Mesothelial cell of epicardium (in vitro differentiated cells): ENCODE data around the gene IL20RA. TPM values are rescaled to one million over a fixed set of nuclear protein-coding genes. Genes with fewer than 3 reads are reported as not detected.
A peak's percentile ranks its signal among the peaks of the same experiment; 100 is the strongest.

Experiments
- DNase-seq, 2 experiments: peaks; one replicate each; pipeline ENCODE4 v3.0.0; 2021; ENCODE audit warnings: low spot score in 2 of 2; ENCODE audit not compliant: unreplicated experiment in 2 of 2
- H3K27ac Mint-ChIP-seq: 2 replicates; pipeline ENCODE4 v1.8.0; 2021; ENCODE audit warnings: mixed read lengths
- H3K27me3 Mint-ChIP-seq: 2 replicates; pipeline ENCODE4 v1.8.0; 2021; ENCODE audit warnings: low read depth, mixed read lengths
- H3K36me3 Mint-ChIP-seq: 2 replicates; pipeline ENCODE4 v1.8.0; 2021; ENCODE audit warnings: mixed read lengths
- H3K4me1 Mint-ChIP-seq: 2 replicates; pipeline ENCODE4 v1.8.0; 2021; ENCODE audit warnings: mixed read lengths
- H3K4me3 Mint-ChIP-seq: 2 replicates; pipeline ENCODE4 v1.8.0; 2021; ENCODE audit warnings: mild to moderate bottlenecking, moderate library complexity, mixed read lengths
- H3K9me3 Mint-ChIP-seq: 2 replicates; pipeline ENCODE4 v1.8.0; 2021; ENCODE audit warnings: mixed read lengths
- total RNA-seq: library from RNA; stranded (reverse); gene quantifications from 3 replicates; pipeline ENCODE4 v1.2.1, GENCODE V29; 2021
- TF ChIP-seq, protein P1 (sequence below): fragments of 200-600 bp; sonication (generic); IDR thresholded peaks from one replicate; pipeline ENCODE4 v1.5.0; 2021; ENCODE audit warnings: antibody characterized with exemption; ENCODE audit not compliant: unreplicated experiment

The IL20RA gene
- total RNA-seq, 1 donor from 2014 or later = 2.1 TPM

DNA sequence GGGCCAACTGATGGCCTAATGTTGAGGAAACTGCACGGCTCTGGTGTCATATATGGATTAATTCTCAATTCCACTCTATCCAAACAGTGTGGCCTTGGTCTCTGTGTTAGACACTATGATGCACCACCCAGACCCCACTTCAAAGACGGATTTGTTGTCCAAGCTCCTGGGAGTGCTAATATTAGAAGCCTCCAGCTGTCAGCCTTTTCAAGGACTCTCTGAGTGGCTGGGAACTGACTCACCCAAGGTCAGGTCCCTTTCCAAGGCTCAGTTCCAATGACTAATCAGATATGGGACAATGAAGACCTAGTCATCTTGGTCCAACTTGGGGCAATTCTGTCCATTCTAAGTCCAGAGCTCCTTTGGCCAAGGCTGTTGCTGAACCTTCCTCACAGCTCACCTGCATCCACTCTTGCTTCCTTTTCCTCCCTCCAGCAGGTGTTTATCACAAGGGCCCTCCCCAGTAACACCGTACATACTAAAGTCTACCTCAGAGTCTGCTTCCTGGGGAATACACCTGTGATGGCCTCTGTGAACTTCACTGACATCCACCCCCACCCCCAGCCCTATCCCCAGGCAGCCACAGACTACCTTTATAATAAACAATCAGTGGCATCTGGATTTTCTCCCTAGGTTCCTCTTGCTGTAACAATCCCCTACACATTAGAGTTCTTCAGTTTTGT, 7.2 kb upstream of the IL20RA start:
- Mint-ChIP-seq H3K36me3 (no peaks in the 10 kb centered on the region), H3K27me3 (peaks cover 30% of the 10 kb centered on the region), H3K4me1 (no peaks in the 10 kb centered on the region), H3K9me3 (peaks cover 9% of the 10 kb centered on the region), H3K4me3 (no peak overlapping the region), H3K27ac (no peak overlapping the region)
- TF ChIP-seq, protein P1, sequence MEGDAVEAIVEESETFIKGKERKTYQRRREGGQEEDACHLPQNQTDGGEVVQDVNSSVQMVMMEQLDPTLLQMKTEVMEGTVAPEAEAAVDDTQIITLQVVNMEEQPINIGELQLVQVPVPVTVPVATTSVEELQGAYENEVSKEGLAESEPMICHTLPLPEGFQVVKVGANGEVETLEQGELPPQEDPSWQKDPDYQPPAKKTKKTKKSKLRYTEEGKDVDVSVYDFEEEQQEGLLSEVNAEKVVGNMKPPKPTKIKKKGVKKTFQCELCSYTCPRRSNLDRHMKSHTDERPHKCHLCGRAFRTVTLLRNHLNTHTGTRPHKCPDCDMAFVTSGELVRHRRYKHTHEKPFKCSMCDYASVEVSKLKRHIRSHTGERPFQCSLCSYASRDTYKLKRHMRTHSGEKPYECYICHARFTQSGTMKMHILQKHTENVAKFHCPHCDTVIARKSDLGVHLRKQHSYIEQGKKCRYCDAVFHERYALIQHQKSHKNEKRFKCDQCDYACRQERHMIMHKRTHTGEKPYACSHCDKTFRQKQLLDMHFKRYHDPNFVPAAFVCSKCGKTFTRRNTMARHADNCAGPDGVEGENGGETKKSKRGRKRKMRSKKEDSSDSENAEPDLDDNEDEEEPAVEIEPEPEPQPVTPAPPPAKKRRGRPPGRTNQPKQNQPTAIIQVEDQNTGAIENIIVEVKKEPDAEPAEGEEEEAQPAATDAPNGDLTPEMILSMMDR = no peak
- DNase-seq = no peak

DNA sequence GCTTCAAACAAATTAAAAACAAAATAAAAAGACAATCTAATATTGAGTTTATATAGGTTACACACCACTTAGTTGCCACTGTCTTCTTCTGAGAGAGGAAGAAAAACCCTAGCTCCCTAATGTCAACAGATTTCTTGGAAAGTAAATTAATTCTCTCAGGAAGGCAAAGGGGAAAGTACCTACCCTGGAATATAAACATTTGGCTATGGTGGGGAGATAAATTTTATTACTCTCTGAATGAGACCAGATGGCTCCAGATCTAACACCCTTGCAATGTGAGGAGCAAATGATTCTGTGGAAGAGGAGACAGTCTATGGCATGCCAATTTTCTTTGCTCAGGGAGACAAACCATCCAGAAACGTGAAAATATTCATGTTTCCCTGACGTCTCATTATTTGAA, 4.3 kb upstream of the IL20RA start:
- no peak overlapping the region for H3K4me3 Mint-ChIP-seq
- H3K4me1 Mint-ChIP-seq = no peaks in the 10 kb centered on the region
- H3K36me3 Mint-ChIP-seq = no peaks in the 10 kb centered on the region
- DNase-seq = no peak
- H3K9me3 Mint-ChIP-seq = no peaks in the 10 kb centered on the region
- no peak overlapping the region for H3K27ac Mint-ChIP-seq
- peaks cover 35% of the 10 kb centered on the region for H3K27me3 Mint-ChIP-seq
- TF ChIP-seq, protein P1 = no peak

DNA sequence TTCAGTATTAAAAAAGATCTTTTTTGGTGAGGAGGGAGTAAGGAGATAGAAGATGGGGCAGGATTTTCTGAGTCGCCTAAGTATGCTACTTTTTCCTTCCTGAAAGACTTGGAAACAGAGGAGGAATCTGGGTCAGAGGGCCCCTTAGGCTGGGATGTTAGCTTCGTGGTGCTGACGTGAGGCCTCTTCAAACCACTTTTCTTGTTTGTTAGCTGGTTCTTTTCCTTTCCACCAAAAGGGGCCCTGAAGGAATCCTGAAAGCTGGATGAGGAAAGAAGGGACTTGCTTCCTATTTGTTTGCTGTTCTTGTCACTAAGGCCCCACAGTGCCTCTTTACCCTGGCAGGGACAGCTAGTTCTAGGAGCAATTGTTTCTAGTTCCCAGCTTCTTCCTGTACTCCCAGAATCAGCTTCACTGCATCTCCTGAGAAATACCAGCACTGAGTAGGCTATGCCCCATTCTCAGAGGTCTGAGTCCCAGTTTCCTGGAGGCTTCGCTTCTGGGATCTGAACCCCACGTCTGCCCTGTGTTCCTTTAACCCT, 2.2 kb upstream of the IL20RA start:
- peaks cover 55% of the 10 kb centered on the region for H3K27me3 Mint-ChIP-seq
- TF ChIP-seq, protein P1 = no peak
- no peak overlapping the region for H3K4me3 Mint-ChIP-seq

DNA sequence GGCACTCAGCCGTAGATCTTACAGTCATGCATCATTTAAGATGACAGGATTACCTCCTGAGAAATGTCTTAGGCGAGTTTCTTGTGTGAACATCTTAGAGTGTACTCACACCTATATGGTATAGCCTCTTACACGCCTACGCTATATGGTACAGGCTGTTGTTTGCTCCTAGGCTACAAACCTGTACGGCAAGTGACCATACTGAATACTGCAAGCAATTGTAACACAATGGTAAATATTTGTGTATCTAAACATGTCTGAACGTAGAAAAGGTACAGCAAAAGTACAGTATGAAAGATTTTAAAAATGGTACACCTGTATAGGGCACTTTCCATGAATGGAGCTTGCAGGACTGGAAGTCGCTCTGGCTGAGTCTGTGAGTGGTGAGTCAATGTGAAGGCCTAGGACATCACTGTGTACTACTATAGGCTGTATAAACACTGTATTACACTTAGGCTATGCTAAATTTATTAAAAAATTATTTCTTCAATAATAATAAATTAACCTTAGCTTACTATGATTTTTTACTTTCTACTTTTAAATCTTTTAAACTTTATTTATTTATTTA, 541 bp upstream of the IL20RA start:
- TF ChIP-seq, protein P1 = no peak
- DNase-seq = no peak
- Mint-ChIP-seq H3K4me3 (peak overlapping the region; percentile 51), H3K4me1 (peaks cover 4% of the 10 kb centered on the region), H3K36me3 (peaks cover 3% of the 10 kb centered on the region), H3K27ac (no peak overlapping the region), H3K27me3 (peaks cover 59% of the 10 kb centered on the region), H3K9me3 (peaks cover 7% of the 10 kb centered on the region)

More for the DNA sequence above, 2.2 kb upstream of the IL20RA start:
- Mint-ChIP-seq H3K36me3 (no peaks in the 10 kb centered on the region), H3K9me3 (no peaks in the 10 kb centered on the region), H3K27ac (no peak overlapping the region), H3K4me1 (peaks cover 4% of the 10 kb centered on the region)
- DNase-seq = no peak

DNA sequence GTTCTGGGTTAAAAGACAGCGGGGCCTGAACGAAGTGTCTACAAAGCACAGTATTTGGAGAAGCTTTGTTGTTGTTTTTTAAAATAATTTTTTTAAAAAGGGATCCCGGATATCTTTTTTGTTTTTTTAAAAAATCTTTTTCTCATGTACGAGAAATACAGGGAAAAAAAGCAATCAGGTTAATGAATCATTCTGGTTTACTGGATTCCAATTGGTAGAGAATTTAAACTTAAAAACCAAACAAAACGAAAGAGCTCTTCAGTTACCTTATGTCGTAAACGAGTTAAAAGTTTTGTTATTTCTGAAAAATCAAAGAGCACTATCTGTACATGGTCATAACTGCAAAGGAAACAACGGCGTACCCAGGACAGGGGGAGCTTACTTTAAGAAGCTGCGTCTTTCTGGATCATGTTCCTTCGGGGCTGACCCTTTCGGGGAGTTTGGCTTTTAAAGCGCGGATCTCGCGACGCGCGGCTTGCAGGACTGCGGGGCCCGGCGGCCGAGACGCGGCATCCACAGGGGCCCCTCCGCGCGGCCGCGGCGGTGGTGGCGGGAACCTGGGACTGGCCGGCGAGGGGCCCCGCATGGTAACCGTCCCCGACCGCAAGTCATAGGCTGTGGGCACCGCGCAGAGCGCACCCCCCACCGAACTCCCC, 927 bp downstream of the IL20RA start:
- Mint-ChIP-seq H3K4me3 (peak overlapping the region; percentile 77), H3K27ac (no peak overlapping the region), H3K27me3 (peaks cover 58% of the 10 kb centered on the region), H3K4me1 (peaks cover 4% of the 10 kb centered on the region), H3K36me3 (peaks cover 3% of the 10 kb centered on the region), H3K9me3 (peaks cover 20% of the 10 kb centered on the region)
- no peak for DNase-seq
- TF ChIP-seq, protein P1 = no peak
